HG02610 (cell line): ENCODE results near the gene NUP54.

Experiments
- ATAC-seq: cut with Tn5 transposase; IDR thresholded peaks from one replicate; pipeline ENCODE4 v1.9.1; 2021; ENCODE audit warnings: mild to moderate bottlenecking, moderate library complexity; ENCODE audit not compliant: unreplicated experiment

NUP54 gene

GRCh38 chr4:76074993-76075600 lies 73.1 kb downstream of the NUP54 start:
- no peak for ATAC-seq

- no peak for ATAC-seq
These were observed 73.7 kb downstream of the NUP54 start, which contains the start of gene ART3 for GRCh38 chr4:76074468-76074867. Gene ART3 (plus strand): TSS chr4:76074709. CDS start chr4:76075890, 1,181 bp downstream.

- ATAC-seq = no peak
These were observed 75.4 kb downstream of the NUP54 start for GRCh38 chr4:76072760-76073159.

GRCh38 chr4:76067652-76068286 lies 80.4 kb downstream of the NUP54 start:
- peak; percentile 77 for ATAC-seq

- ATAC-seq = no peak
These were observed 81.7 kb downstream of the NUP54 start for GRCh38 chr4:76066546-76066945.
